Kidney glomerular epithelial cell (primary cell): ENCODE measurements around the gene NBAS.

Source experiments
- DNase-seq: peaks from one replicate; lab custom pipeline; 2025; lab: John Stamatoyannopoulos, UW

The NBAS gene

GRCh38 chr2:15206419-15206818 is 354.7 kb downstream of the NBAS start:
- DNase-seq: no peak

GRCh38 chr2:15205562-15205961 is 355.6 kb downstream of the NBAS start:
- DNase-seq: no peak

GRCh38 chr2:15201009-15201408 is 360.1 kb downstream of the NBAS start:
- no peak for DNase-seq

- no peak for DNase-seq
Measured at GRCh38 chr2:15200581-15200980, 360.6 kb downstream of the NBAS start.

GRCh38 chr2:15198051-15198450 is 363.1 kb downstream of the NBAS start:
- no peak for DNase-seq

- DNase-seq: no peak
Measured at GRCh38 chr2:15195813-15196212, 365.3 kb downstream of the NBAS start.

GRCh38 chr2:15191789-15192188 is 369.3 kb downstream of the NBAS start:
- no peak for DNase-seq

GRCh38 chr2:15189216-15189615 is 371.9 kb downstream of the NBAS start:
- no peak for DNase-seq

- no peak for DNase-seq
Measured at GRCh38 chr2:15187702-15188101, 373.4 kb downstream of the NBAS start.

- DNase-seq: no peak
Measured at GRCh38 chr2:15186118-15186517, 375.0 kb downstream of the NBAS start.

GRCh38 chr2:15184491-15184890 is 376.6 kb downstream of the NBAS start:
- DNase-seq: no peak

GRCh38 chr2:15182275-15182674 is 378.9 kb downstream of the NBAS start:
- DNase-seq: no peak

- DNase-seq: no peak
Measured at GRCh38 chr2:15181092-15181745, 379.9 kb downstream of the NBAS start.

- DNase-seq: no peak
Measured at GRCh38 chr2:15180379-15180778, 380.8 kb downstream of the NBAS start.

- DNase-seq: no peak
Measured at GRCh38 chr2:15178946-15179345, 382.2 kb downstream of the NBAS start.

GRCh38 chr2:15177103-15177502 is 384.0 kb downstream of the NBAS start:
- DNase-seq: peak; percentile 37

GRCh38 chr2:15176604-15177003 is 384.5 kb downstream of the NBAS start:
- no peak for DNase-seq

GRCh38 chr2:15174567-15174966 is 386.6 kb downstream of the NBAS start:
- DNase-seq: no peak

- no peak for DNase-seq
Measured at GRCh38 chr2:15173501-15173900, 387.6 kb downstream of the NBAS start.

GRCh38 chr2:15172825-15173224 is 388.3 kb downstream of the NBAS start:
- DNase-seq: no peak

GRCh38 chr2:15170070-15170775 is 390.9 kb downstream of the NBAS start:
- peak; percentile 68 for DNase-seq

GRCh38 chr2:15169326-15170069 is 391.6 kb downstream of the NBAS start:
- peak; percentile 69 for DNase-seq

GRCh38 chr2:15168116-15168515 is 393.0 kb downstream of the NBAS start:
- no peak for DNase-seq
